Endothelial cell (in vitro differentiated cells): Measurements from ENCODE around the gene RUVBL1. TPM values are rescaled to one million over a fixed set of nuclear protein-coding genes. Genes with fewer than 3 reads are reported as not detected.

Experiments used
- DNase-seq: peaks from one replicate; pipeline ENCODE4 v3.0.0; 2021; ENCODE audit warnings: low spot score
- H3K27ac Mint-ChIP-seq: one replicate; pipeline ENCODE4 v1.8.0; 2021; ENCODE audit warnings: mixed read lengths, inconsistent platforms; ENCODE audit not compliant: unreplicated experiment
- H3K27me3 Mint-ChIP-seq: one replicate; pipeline ENCODE4 v1.8.0; 2021; ENCODE audit warnings: mild to moderate bottlenecking, moderate library complexity, mixed read lengths, inconsistent platforms; ENCODE audit not compliant: unreplicated experiment
- H3K36me3 Mint-ChIP-seq: one replicate; pipeline ENCODE4 v1.8.0; 2021; ENCODE audit warnings: mild to moderate bottlenecking, low read depth, mixed read lengths, inconsistent platforms; ENCODE audit not compliant: unreplicated experiment
- H3K4me1 Mint-ChIP-seq: one replicate; pipeline ENCODE4 v1.8.0; 2021; ENCODE audit warnings: mild to moderate bottlenecking, mixed read lengths, inconsistent platforms; ENCODE audit not compliant: unreplicated experiment
- H3K4me3 Mint-ChIP-seq: one replicate; pipeline ENCODE4 v1.8.0; 2021; ENCODE audit warnings: mild to moderate bottlenecking, mixed read lengths, inconsistent platforms; ENCODE audit not compliant: unreplicated experiment
- H3K9me3 Mint-ChIP-seq: one replicate; pipeline ENCODE4 v1.8.0; 2021; ENCODE audit warnings: mixed read lengths, inconsistent platforms; ENCODE audit not compliant: unreplicated experiment
- CTCF ChIP-seq: fragments of 200-600 bp; sonication (generic); IDR thresholded peaks from one replicate; pipeline ENCODE4 v1.5.0; 2021; ENCODE audit warnings: antibody characterized with exemption; ENCODE audit not compliant: unreplicated experiment
- total RNA-seq: library from RNA; stranded (reverse); fragmentation: NEBNext Ultra II Directional; extraction: Animal tissue kit (Norgen Biotek cat#: 25700); gene quantifications from one replicate; pipeline ENCODE4 v1.2.1, GENCODE V29; 2021; ENCODE audit not compliant: unreplicated experiment

RUVBL1 gene
- total RNA-seq, 1 donor from 2014 or later = 30.3 TPM

- peaks cover 53% of the 10 kb centered on the region for H3K36me3 Mint-ChIP-seq
- DNase-seq = no peak
- no peaks in the 10 kb centered on the region for H3K9me3 Mint-ChIP-seq
- TF ChIP-seq CTCF = no peak
- H3K4me1 Mint-ChIP-seq = no peaks in the 10 kb centered on the region
- H3K27ac Mint-ChIP-seq = no peak overlapping the region
- peak overlapping the region; percentile 63 for H3K4me3 Mint-ChIP-seq
- H3K27me3 Mint-ChIP-seq = peaks cover 8% of the 10 kb centered on the region
These were observed 62.9 kb downstream of the RUVBL1 start for GRCh38 chr3:128060473-128061381.

GRCh38 chr3:128056258-128056657, 67.4 kb downstream of the RUVBL1 start:
- no peak overlapping the region for H3K27ac Mint-ChIP-seq
- H3K4me3 Mint-ChIP-seq = no peak overlapping the region
- H3K9me3 Mint-ChIP-seq = no peaks in the 10 kb centered on the region
- peaks cover 32% of the 10 kb centered on the region for H3K4me1 Mint-ChIP-seq
- peaks cover 40% of the 10 kb centered on the region for H3K36me3 Mint-ChIP-seq
- DNase-seq = no peak
- no peak for TF ChIP-seq CTCF
- peaks cover 13% of the 10 kb centered on the region for H3K27me3 Mint-ChIP-seq

- H3K27me3 Mint-ChIP-seq = peaks cover 13% of the 10 kb centered on the region
- DNase-seq = no peak
- no peak for TF ChIP-seq CTCF
- H3K4me3 Mint-ChIP-seq = peak overlapping the region; percentile 97
- peaks cover 36% of the 10 kb centered on the region for H3K4me1 Mint-ChIP-seq
- H3K36me3 Mint-ChIP-seq = peaks cover 26% of the 10 kb centered on the region
- H3K27ac Mint-ChIP-seq = peak overlapping the region; percentile 28
- no peaks in the 10 kb centered on the region for H3K9me3 Mint-ChIP-seq
These were observed 69.2 kb downstream of the RUVBL1 start for GRCh38 chr3:128054367-128054766.

- Mint-ChIP-seq H3K4me1 (peaks cover 36% of the 10 kb centered on the region), H3K27ac (no peak overlapping the region), H3K4me3 (peak overlapping the region; percentile 97), H3K27me3 (peaks cover 13% of the 10 kb centered on the region), H3K9me3 (no peaks in the 10 kb centered on the region), H3K36me3 (peaks cover 19% of the 10 kb centered on the region)
- DNase-seq = no peak
- no peak for TF ChIP-seq CTCF
These were observed 70.0 kb downstream of the RUVBL1 start for GRCh38 chr3:128053614-128054013.

GRCh38 chr3:128052595-128053351, 70.8 kb downstream of the RUVBL1 start:
- peaks cover 36% of the 10 kb centered on the region for H3K4me1 Mint-ChIP-seq

More at GRCh38 chr3:128052595-128053351, 70.8 kb downstream of the RUVBL1 start:
- H3K36me3 Mint-ChIP-seq = peaks cover 19% of the 10 kb centered on the region
- H3K4me3 Mint-ChIP-seq = peak overlapping the region; percentile 97
- H3K27ac Mint-ChIP-seq = peak overlapping the region; percentile 98
- no peak for TF ChIP-seq CTCF
- no peaks in the 10 kb centered on the region for H3K9me3 Mint-ChIP-seq
- peaks cover 16% of the 10 kb centered on the region for H3K27me3 Mint-ChIP-seq
- no peak for DNase-seq
